Cardiac septum (tissue), 1 donor: ENCODE results near the gene ROBO3. TPM values are rescaled to one million over a fixed set of nuclear protein-coding genes. Genes with fewer than 3 reads are reported as not detected.

Experiments
- DNase-seq: peaks from one replicate; pipeline ENCODE4 v3.0.0-alpha.2; 2020; ENCODE audit warnings: low spot score
- intact Hi-C: fragments of 100-400 bp; cut with DNase I; formaldehyde crosslinking; loops from one replicate; pipeline ENCODE4 v1.14.0; 2022
- total RNA-seq: library from RNA; stranded (reverse); fragmentation: NEBNext Ultra II Directional; extraction: Animal tissue kit (Norgen Biotek cat#: 25700); gene quantifications from one replicate; pipeline ENCODE4 v1.2.1, GENCODE V29; 2021
- donor health status: DM: no; HTN: no; CAD: no.

ROBO3 gene
- total RNA-seq, 1 donor from 2014 or later, result 5.1 TPM

- intact Hi-C loops, result no loop called here
- no peak for DNase-seq
These were observed 34.3 kb downstream of the ROBO3 start for GRCh38 chr11:124899383-124900145.

DNA sequence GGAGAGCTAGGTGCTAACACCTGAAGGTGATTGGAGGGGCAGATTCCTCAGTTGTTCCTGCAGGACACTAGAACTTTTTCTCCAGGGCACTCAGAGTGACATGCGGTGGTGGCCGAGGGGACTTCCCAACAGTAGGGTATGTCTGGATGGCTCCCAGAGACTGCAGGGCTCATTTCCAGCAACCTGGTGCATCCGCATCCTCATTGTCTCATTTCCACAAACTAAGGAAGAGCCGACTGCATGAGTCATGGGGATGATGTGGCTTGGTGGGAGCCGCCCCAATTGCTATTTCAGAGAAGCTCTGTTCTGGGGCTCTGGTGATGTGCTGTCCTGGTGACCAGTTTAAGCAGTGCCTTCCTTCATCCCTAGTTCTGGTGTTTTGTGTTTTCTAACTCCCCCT lies 35.2 kb downstream of the ROBO3 start:
- no peak for DNase-seq
- intact Hi-C loops, result no loop called here

- DNase-seq, result no peak
- intact Hi-C loops, result no loop called here
These were observed 37.4 kb downstream of the ROBO3 start for GRCh38 chr11:124902616-124903015.

- intact Hi-C loops, result no loop called here
These were observed 50.5 kb downstream of the ROBO3 start for GRCh38 chr11:124915541-124916369.

GRCh38 chr11:124916370-124916710 lies 51.1 kb downstream of the ROBO3 start:
- intact Hi-C loops, result no loop called here
- no peak for DNase-seq

More at GRCh38 chr11:124915541-124916369, 50.5 kb downstream of the ROBO3 start:
- DNase-seq, result no peak

GRCh38 chr11:124917115-124917637 lies 51.9 kb downstream of the ROBO3 start:
- no peak for DNase-seq
- intact Hi-C loops, result no loop called here

- intact Hi-C loops, result no loop called here
- DNase-seq, result no peak
These were observed 53.7 kb downstream of the ROBO3 start, which contains the start of gene HEPN1 for GRCh38 chr11:124918950-124919349. HEPN1 (plus strand) TSS chr11:124919250.

GRCh38 chr11:124919898-124920297 lies 54.7 kb downstream of the ROBO3 start:
- no peak for DNase-seq
- intact Hi-C loops, result no loop called here

GRCh38 chr11:124920356-124920755 lies 55.1 kb downstream of the ROBO3 start:
- intact Hi-C loops, result no loop called here
- DNase-seq, result no peak

- intact Hi-C loops, result no loop called here
- peak; percentile 88 for DNase-seq
These were observed 55.8 kb downstream of the ROBO3 start for GRCh38 chr11:124920870-124921609.

- no peak for DNase-seq
- intact Hi-C loops, result no loop called here
These were observed 57.6 kb downstream of the ROBO3 start for GRCh38 chr11:124922831-124923230.

- intact Hi-C loops, result no loop called here
- no peak for DNase-seq
These were observed 58.1 kb downstream of the ROBO3 start for GRCh38 chr11:124923296-124923695.

DNA sequence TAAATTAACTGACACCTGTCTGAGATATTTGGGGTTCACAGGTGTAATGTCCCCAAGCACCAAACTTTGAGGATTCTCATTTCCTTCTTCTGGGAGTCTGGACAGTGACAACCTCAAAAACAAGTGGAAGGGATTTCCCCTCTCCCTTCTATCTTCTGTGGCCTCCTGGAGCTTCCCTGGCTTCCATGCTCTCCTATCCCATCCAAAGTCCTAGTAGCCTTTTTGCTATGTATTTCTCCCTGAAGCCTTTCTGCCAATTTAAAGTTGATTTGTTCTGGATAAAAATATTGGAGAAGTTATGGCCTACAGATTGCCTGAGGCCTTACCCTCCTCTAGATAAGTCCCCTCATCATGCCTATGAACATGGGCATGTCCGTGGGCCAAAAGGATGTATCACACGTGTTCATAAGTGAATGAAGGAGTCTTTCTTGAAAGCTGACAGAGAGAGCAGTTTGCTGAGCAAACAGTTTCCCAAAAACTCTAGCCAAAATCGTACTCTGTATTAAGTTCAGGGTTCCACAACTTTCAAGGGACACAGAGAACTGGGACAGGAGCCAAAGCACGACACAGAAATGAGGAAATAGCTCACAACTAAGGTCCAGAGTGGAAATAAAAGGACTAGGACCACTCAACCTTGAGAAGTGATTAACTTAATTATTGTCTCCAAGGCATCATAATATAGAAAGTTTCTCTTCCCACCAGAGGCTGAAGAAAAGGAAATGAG lies 63.9 kb downstream of the ROBO3 start:
- DNase-seq, result no peak
- intact Hi-C loops, result no loop called here

- no peak for DNase-seq
- intact Hi-C loops, result no loop called here
These were observed 65.6 kb downstream of the ROBO3 start for GRCh38 chr11:124930799-124931198.

Other genes with a start within 250 kb of the ROBO3 start
- gene TBRG1, start 242.6 kb upstream of the ROBO3 start, total RNA-seq, result 21.3 TPM
- gene SIAE, start 191.7 kb upstream of the ROBO3 start, total RNA-seq, result 42.5 TPM
- gene SPA17, start 191.5 kb upstream of the ROBO3 start, total RNA-seq, result 1.8 TPM
- 6.4 TPM for gene NRGN, start 125.5 kb upstream of the ROBO3 start, total RNA-seq
- 1.2 TPM for gene VSIG2, start 113.2 kb upstream of the ROBO3 start, total RNA-seq
- gene ESAM, start 103.1 kb upstream of the ROBO3 start, total RNA-seq, result 50.2 TPM
- 5.3 TPM for gene MSANTD2, start 65.0 kb upstream of the ROBO3 start, total RNA-seq
- 15.9 TPM for gene ROBO4, start 32.4 kb downstream of the ROBO3 start, total RNA-seq
- gene HEPN1, start 53.8 kb downstream of the ROBO3 start, total RNA-seq, result not detected
- 0.11 TPM for gene HEPACAM, start 70.6 kb downstream of the ROBO3 start, total RNA-seq
- gene CCDC15, start 88.8 kb downstream of the ROBO3 start, total RNA-seq, result 0.24 TPM
- 1.2 TPM for gene SLC37A2, start 197.9 kb downstream of the ROBO3 start, total RNA-seq
- 8.7 TPM for gene TMEM218, start 246.2 kb downstream of the ROBO3 start, total RNA-seq